ENCODE measurements around the gene FKBP1A. TPM values are rescaled to one million over a fixed set of nuclear protein-coding genes. Genes with fewer than 3 reads are reported as not detected.

The FKBP1A gene
- total and polyA plus RNA-seq, 2 donors (not counting 3 experiments of a cell fraction or from before 2014, with no cell fraction given): 968 to 1,972 TPM

GRCh38 chr20:1337441-1337840 is 55.4 kb downstream of the FKBP1A start:
- Histone ChIP-seq H3K9me1 (replicated peaks; ENCODE audit: control insufficient read depth, extremely low read depth, insufficient read depth, low read length) (no peaks in the 10 kb centered on the region), H4K20me1 (replicated peaks; ENCODE audit: control insufficient read depth, extremely low read depth, insufficient read depth, low read length) (no peaks in the 10 kb centered on the region), H3K4me1 (ENCODE audit: control insufficient read depth, extremely low read depth, insufficient read depth, low read length) (peaks cover 57% of the 10 kb centered on the region), H3K79me2 (ENCODE audit: control insufficient read depth, insufficient read depth, low read length) (no peaks in the 10 kb centered on the region), H3K36me3 (ENCODE audit: control insufficient read depth in 2 of 2, extremely low read depth in 1 of 2, insufficient read depth in 2 of 2, low read length in 2 of 2) (no peaks in the 10 kb centered on the region), H3K9me3 (replicated peaks; ENCODE audit: control insufficient read depth, insufficient read depth, low read length) (no peaks in the 10 kb centered on the region), H3K27me3 (ENCODE audit: control insufficient read depth in 2 of 2, insufficient read depth in 2 of 2, low read length in 2 of 2) (no peaks in the 10 kb centered on the region), H3K4me2 (ENCODE audit: insufficient read depth, low read length) (peak overlapping the region; percentile 29), H3K4me3 (replicated peaks in 1 of 3; ENCODE audit: insufficient read depth in 1 of 3, low read depth in 1 of 3, low read length in 3 of 3) (no peak overlapping the region), H2AFZ (ENCODE audit: low read depth, low read length) (no peak overlapping the region), H3K27ac (ENCODE audit: insufficient read depth, low read depth, low read length) (peak overlapping the region; percentile 93), H3K9ac (replicated peaks; ENCODE audit: extremely low read depth, insufficient read depth, low read length) (peak overlapping the region; percentile 68)
- POLR2A ChIA-PET: interaction anchor here (1.1 to 1.9 kb wide), 2 partner anchors 10 to 15 kb away, joined by 3 to 9 read pairs; no protein-coding TSS in a partner anchor
- dilution Hi-C loops (cut with MboI; ENCODE audit: extremely low pct_ligation_motif_present, low sequenced_read_pairs) (no loop called here), intact Hi-C loops (cut with micrococcal nuclease) (loop anchor here (1.0 to 2.0 kb wide), 4 partner anchors 12 to 63 kb away; no protein-coding TSS in a partner anchor)
- FAIRE-seq: no peak
- TF ChIP-seq GATA2 (IDR thresholded peaks at IDR 0.05; ENCODE audit: insufficient read depth, insufficient read length, low read depth, low read length): peak; percentile 5
- TF ChIP-seq EZH2 (IDR thresholded peaks at IDR 0.05; ENCODE audit: borderline replicate concordance, low read depth, low read length, severe bottlenecking): no peak
- no peak for TF ChIP-seq CTCF (IDR thresholded peaks at IDR 0.05; ENCODE audit: extremely low read depth in 1 of 2, insufficient read depth in 1 of 2, low read depth in 1 of 2, low read length in 2 of 2)
- TF ChIP-seq MYC (IDR thresholded peaks at IDR 0.05; ENCODE audit: low read depth, low read length): no peak
- TF ChIP-seq FOS (IDR thresholded peaks at IDR 0.05; ENCODE audit: borderline replicate concordance, insufficient read depth, low read length): no peak
- TF ChIP-seq POLR2A (IDR thresholded peaks at IDR 0.05; ENCODE audit: low read depth, low read length): peak; percentile 5
- no peak for TF ChIP-seq MAX (IDR thresholded peaks at IDR 0.05; ENCODE audit: insufficient read depth, insufficient read length)
- TF ChIP-seq POLR2AphosphoS5 (IDR thresholded peaks at IDR 0.05; ENCODE audit: insufficient read depth, low read depth, low read length): no peak
- no peak for TF ChIP-seq JUN (IDR thresholded peaks at IDR 0.05; ENCODE audit: borderline replicate concordance, insufficient read depth, insufficient read length, low read depth)
- no peak for DNase-seq (ENCODE audit: low read depth, low spot score)
- CTCF ChIA-PET: interaction anchor here (0.9 to 2.0 kb wide), 4 partner anchors 10 to 46 kb away, joined by 3 to 10 read pairs (median 6); no protein-coding TSS in a partner anchor
- TSS peak; percentile 80 for BruUV-seq (replicated peaks)

Data from endothelial cell of umbilical vein (primary cell).